Measurements from ENCODE around the gene CCDC136. TPM values are rescaled to one million over a fixed set of nuclear protein-coding genes. Genes with fewer than 3 reads are reported as not detected.

The CCDC136 gene
- total and polyA plus RNA-seq, 2 donors: 18.4 to 27.3 TPM

DNA sequence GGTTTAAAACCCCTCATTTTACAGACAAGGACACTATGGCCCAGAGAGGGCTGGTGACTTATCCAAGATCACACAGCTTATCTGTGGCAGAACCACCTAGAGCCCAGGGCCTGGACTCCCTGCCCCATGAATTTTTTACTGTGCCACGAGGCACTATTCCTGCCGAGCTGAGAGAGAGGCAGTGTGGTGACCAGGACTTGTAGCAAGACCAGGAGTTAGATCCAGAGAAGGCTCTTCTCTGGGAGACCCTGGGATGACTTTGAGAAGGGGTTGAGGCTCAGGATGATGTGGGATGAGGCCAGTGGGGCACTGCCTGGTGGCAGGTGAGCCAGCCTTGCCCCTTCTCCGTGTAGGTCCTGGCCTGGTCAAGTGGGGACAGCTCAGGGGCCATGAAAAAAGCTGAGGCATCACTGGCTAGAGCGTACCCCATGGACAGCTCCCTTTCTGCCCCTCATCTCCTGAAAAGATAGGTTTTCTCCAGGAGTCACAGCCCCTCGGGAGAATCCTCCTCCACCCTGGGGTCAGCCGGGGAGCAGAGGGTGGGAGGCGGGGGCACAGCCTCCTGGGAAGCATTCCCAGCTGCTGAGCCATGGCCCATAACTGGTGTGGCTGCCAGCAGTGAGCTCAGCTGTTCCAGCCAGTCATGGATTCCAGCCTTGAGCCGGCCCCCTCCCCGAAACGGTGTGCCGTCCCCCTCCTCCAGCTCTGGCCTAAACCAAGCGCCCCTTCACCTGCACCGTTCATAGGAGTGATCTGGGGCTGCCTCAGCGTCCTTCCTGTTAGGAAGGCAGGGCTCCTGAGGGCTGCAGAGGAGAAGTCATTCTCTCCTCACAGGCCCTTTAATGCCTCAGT is 44.2 kb downstream of the CCDC136 start:
- Histone ChIP-seq H3K4me3 (ENCODE audit: low read depth, low read length) (no peak overlapping the region), H3K27ac (ENCODE audit: low read depth) (no peak overlapping the region), H3K36me3 (ENCODE audit: insufficient read depth) (no peaks in the 10 kb centered on the region), H3K4me1 (ENCODE audit: insufficient read depth) (no peaks in the 10 kb centered on the region)
- no peak for DNase-seq (ENCODE audit: extremely low spot score)
- 51% methylated on average over 14 of the region's 14 CpGs for WGBS

DNA sequence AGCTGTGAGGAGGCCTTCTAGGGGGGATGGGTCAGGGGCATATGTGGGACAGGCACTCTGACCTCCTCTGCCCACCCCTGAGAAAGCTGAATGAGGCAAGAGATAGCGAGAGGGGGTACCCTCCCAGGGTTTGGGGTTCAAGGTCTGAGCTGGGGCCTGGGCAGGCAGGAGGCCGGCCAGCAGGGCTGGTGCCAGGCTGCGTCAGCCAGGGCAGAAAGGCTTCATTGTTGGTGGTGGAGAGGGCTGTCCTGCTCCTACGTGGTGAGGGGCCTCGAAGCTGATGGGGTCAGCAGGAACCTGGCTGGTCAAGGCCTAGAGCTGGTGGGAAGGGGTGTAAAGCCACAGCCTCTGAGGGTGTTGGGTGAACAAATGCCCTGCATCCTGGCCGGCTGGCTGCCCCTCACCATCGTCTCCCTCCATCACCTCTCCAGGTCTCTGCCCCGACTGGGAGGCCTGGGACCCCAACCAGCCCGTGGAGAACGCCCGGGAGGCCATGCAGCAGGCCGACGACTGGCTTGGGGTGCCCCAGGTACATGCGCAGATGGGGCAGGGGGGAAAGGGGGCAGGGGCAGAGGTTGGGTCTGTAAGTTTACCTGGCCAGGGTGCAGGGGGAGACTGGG is 45.1 kb downstream of the CCDC136 start:
- 85% methylated on average over 14 of the region's 14 CpGs for WGBS
- DNase-seq (ENCODE audit: extremely low spot score): no peak
- no peak overlapping the region for H3K4me3 ChIP-seq (ENCODE audit: low read depth, low read length)
- no peaks in the 10 kb centered on the region for H3K36me3 ChIP-seq (ENCODE audit: insufficient read depth)
- no peak overlapping the region for H3K27ac ChIP-seq (ENCODE audit: low read depth)
- H3K4me1 ChIP-seq (ENCODE audit: insufficient read depth): no peaks in the 10 kb centered on the region

DNA sequence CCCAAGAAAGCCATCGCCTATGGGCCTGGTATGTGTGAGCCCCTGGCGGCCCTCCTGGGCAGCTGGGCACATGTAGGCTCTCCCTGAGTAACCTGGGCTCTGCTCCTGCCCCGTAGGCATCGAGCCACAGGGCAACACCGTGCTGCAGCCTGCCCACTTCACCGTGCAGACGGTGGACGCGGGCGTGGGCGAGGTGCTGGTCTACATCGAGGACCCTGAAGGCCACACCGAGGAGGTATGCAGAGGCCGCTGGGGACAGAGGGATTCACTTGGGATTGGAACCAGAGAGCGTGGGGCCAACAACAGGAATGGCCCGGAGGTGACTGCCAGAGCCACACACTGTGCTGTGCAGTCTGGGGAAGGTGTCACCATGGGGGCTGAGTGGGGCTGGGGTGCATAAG is 45.8 kb downstream of the CCDC136 start:
- Histone ChIP-seq H3K27ac (ENCODE audit: low read depth) (no peak overlapping the region), H3K36me3 (ENCODE audit: insufficient read depth) (no peaks in the 10 kb centered on the region), H3K4me3 (ENCODE audit: low read depth, low read length) (no peak overlapping the region), H3K4me1 (ENCODE audit: insufficient read depth) (no peaks in the 10 kb centered on the region)
- 91% methylated on average over 16 of the region's 16 CpGs for WGBS
- no peak for DNase-seq (ENCODE audit: extremely low spot score)

DNA sequence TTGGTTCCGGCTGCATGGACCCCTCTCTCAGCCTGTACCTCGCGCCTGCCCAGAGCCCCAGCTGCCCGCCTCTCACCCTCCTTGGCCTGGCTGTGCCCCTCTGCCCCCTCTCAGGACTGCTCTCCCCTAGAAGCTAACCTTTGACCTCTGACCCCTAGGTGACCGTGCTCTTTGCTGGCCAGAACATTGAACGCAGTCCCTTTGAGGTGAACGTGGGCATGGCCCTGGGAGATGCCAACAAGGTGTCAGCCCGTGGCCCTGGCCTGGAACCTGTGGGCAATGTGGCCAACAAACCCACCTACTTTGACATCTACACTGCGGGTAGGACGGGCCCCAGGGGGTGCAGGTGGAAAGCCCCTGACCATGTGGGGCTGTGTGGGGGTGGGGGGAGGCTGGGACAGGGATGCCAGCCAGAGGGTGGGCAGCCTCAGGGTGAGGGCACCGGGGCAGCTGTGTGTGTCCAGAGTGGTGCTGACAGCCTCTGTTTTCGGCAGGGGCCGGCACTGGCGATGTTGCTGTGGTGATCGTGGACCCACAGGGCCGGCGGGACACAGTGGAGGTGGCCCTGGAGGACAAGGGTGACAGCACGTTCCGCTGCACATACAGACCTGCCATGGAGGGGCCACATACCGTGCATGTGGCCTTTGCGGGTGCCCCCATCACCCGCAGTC is 46.5 kb downstream of the CCDC136 start:
- Histone ChIP-seq H3K36me3 (ENCODE audit: insufficient read depth) (no peaks in the 10 kb centered on the region), H3K27ac (ENCODE audit: low read depth) (no peak overlapping the region), H3K4me1 (ENCODE audit: insufficient read depth) (no peaks in the 10 kb centered on the region), H3K4me3 (ENCODE audit: low read depth, low read length) (no peak overlapping the region)
- 90% methylated on average over 22 of the region's 22 CpGs for WGBS
- no peak for DNase-seq (ENCODE audit: extremely low spot score)

DNA sequence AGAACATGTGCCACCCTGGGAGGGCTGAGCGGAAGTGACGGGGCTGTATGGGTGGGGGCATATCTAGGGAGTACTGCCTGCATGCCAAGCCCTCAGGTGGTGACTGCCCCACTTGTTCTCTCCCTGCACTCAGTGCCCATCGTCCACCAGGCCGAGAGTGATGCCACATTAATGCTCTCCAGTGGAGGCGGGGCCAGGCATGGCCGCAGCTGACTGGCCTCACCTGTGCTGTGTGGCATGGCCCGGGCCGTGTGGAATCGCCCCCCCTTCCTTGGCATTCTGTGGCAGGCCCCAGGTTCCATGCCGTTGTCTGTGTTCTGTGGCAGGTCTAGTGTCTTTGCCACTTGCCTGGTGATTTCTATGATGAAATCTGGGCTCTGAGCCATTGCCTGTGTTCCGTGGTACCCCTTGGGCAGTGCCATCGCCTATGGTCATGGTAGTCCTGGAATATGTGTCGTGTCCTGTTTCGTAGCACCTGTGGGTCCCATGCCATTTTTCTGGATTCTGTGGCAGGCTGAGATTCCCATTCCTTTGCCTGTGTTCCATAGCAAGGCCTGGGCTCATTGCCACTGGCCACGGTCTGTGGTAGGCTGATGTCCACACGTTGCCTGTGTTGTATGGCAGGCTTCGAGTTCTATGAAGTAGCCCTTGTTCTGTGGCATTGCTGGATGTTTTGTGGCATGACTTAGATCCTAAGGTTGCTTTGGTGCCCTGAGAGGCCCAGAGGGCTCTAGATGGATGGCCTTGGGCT is 47.4 kb downstream of the CCDC136 start:
- H3K4me3 ChIP-seq (ENCODE audit: low read depth, low read length): no peak overlapping the region
- H3K27ac ChIP-seq (ENCODE audit: low read depth): no peak overlapping the region
- no peak for DNase-seq (ENCODE audit: extremely low spot score)
- H3K36me3 ChIP-seq (ENCODE audit: insufficient read depth): no peaks in the 10 kb centered on the region
- WGBS: 85% methylated on average over 17 of the region's 17 CpGs
- no peaks in the 10 kb centered on the region for H3K4me1 ChIP-seq (ENCODE audit: insufficient read depth)

DNA sequence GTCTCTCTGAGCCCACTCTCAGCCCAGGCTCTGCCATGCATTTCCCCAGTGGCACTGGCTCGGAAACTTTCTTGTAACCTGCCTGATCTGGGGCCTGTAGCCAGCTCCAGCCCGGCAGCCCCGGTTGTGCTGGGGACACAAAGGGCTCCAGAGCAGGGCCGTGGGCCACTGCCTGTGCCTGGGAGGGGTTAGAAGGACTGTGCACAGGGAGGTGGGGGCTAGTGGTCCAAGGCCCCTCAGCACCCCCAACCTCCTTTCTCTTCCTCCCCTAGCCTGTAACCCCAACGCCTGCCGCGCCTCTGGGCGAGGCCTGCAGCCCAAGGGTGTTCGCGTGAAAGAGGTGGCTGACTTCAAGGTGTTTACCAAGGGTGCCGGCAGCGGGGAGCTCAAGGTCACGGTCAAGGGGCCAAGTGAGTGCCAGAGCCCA is 48.0 kb downstream of the CCDC136 start:
- WGBS: 86% methylated on average over 13 of the region's 13 CpGs
- Histone ChIP-seq H3K36me3 (ENCODE audit: insufficient read depth) (no peaks in the 10 kb centered on the region), H3K4me3 (ENCODE audit: low read depth, low read length) (no peak overlapping the region), H3K27ac (ENCODE audit: low read depth) (no peak overlapping the region), H3K4me1 (ENCODE audit: insufficient read depth) (no peaks in the 10 kb centered on the region)
- DNase-seq (ENCODE audit: extremely low spot score): no peak

DNA sequence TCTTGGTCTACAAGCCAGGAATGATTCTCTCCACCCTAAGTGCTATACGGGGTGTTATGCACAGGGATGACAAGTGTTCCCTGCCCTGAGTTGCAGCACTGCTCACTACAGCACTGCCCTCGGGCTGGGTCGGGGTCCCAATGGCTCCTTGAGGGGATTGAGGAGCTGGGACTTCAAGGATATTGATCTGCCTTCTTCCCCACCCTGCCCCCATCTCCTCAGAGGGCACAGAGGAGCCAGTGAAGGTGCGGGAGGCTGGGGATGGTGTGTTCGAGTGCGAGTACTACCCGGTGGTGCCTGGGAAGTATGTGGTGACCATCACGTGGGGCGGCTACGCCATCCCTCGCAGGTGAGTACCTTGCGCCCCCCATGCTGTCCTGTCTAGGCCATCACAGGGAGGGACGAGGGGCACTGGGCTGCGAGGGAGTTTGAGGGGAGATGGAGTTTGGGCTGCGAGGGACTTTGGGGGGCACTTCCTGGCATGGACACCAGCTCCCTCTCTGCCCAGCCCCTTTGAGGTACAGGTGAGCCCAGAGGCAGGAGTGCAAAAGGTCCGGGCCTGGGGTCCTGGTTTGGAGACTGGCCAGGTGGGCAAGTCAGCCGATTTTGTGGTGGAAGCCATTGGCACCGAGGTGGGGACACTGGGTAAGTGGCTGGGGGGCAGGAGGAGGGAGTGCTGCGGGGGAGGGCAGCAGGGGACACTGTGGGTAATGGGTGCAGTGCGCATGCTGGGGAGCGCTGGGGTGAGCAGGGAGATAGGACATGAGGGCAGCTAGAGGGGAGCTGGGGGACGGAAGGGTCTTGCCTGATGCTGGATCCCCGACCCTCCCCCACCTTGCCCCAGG is 48.8 kb downstream of the CCDC136 start:
- WGBS: 89% methylated on average over 23 of the region's 23 CpGs
- no peak overlapping the region for H3K4me3 ChIP-seq (ENCODE audit: low read depth, low read length)
- H3K36me3 ChIP-seq (ENCODE audit: insufficient read depth): no peaks in the 10 kb centered on the region
- no peak for DNase-seq (ENCODE audit: extremely low spot score)
- no peaks in the 10 kb centered on the region for H3K4me1 ChIP-seq (ENCODE audit: insufficient read depth)
- no peak overlapping the region for H3K27ac ChIP-seq (ENCODE audit: low read depth)

DNA sequence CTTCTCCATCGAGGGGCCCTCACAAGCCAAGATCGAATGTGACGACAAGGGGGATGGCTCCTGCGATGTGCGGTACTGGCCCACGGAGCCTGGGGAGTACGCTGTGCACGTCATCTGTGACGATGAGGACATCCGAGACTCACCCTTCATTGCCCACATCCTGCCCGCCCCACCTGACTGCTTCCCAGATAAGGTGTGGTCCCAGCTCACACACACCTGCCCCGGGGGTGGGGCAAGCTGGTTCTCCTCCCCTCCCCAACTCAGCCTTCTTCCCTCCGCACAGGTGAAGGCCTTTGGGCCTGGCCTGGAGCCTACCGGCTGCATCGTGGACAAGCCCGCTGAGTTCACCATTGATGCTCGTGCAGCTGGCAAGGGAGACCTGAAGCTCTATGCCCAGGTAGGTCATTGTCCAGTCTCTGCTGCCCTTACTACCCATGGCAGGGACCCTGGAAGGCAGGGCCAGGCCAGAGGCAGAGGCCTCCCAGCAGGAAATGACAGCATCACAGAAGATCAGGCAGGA is 49.5 kb downstream of the CCDC136 start:
- DNase-seq (ENCODE audit: extremely low spot score): no peak
- Histone ChIP-seq H3K36me3 (ENCODE audit: insufficient read depth) (no peaks in the 10 kb centered on the region), H3K4me1 (ENCODE audit: insufficient read depth) (no peaks in the 10 kb centered on the region), H3K4me3 (ENCODE audit: low read depth, low read length) (no peak overlapping the region), H3K27ac (ENCODE audit: low read depth) (no peak overlapping the region)
- WGBS: 87% methylated on average over 17 of the region's 17 CpGs

DNA sequence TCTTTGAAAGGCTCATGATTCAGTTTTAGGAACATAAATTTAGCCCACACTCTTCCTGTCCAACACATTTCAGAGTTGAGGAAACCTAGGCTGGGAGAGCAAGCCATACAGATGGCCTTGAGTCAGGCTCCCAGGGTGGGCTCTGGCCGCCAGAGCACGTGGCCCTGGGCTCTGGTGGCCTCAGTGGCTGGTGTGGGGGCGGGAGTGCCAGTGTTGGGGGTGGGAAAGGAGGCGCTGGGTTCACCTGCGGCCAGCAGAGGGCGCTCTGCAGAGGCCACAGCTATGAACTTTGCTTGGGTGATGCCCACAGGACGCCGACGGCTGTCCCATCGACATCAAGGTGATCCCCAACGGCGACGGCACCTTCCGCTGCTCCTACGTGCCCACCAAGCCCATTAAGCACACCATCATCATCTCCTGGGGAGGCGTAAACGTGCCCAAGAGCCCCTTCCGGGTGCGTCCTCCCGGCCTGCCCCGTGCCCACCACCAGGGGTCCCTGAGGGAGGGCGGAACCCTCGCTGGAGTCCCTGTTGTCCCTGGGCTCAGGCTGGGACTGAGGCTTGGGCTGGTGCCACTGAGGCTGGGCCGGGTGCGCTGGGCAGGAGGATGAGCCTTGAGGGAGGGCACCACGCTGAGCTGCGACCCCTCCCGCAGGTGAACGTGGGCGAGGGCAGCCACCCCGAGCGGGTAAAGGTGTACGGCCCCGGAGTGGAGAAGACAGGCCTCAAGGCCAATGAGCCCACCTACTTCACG is 50.3 kb downstream of the CCDC136 start:
- 59% methylated on average over 35 of the region's 35 CpGs for WGBS
- Histone ChIP-seq H3K4me1 (ENCODE audit: insufficient read depth) (no peaks in the 10 kb centered on the region), H3K36me3 (ENCODE audit: insufficient read depth) (no peaks in the 10 kb centered on the region)

DNA sequence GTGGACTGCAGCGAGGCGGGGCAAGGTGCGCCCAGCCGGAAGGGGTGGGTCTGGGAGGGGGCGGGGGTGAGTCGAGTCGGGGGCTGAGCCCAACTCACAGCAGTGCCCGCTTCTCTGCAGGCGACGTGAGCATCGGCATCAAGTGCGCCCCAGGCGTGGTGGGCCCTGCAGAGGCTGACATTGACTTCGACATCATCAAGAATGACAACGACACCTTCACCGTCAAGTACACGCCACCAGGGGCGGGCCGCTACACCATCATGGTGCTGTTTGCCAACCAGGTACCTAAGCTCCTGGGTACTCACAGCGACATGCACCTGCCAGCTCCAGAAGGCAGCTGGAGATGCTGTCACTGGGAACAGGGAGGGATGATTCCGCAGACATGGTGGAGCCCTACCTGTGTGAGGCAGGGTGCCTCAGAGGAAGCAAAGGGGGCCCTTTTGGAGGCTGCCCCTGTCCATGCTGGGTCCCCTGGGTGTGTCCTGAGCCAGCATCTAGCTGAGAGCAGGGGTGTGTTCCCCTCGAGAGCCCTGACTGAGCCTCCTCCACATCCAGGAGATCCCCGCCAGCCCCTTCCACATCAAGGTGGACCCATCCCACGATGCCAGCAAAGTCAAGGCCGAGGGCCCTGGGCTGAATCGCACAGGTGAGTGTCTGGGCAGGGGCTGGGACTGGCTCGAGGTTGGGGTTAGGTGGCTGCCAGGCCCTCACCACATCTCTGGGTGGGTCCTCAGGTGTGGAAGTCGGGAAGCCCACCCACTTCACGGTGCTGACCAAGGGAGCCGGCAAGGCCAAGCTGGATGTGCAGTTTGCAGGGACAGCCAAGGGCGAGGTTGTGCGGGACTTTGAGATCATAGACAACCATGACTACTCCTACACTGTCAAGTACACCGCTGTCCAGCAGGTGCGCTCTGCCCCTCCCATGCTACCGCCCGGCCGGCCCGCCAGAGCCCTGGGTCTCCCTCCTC is 51.2 kb downstream of the CCDC136 start:
- Histone ChIP-seq H3K4me1 (ENCODE audit: insufficient read depth) (no peaks in the 10 kb centered on the region), H3K27ac (ENCODE audit: low read depth) (no peak overlapping the region), H3K4me3 (ENCODE audit: low read depth, low read length) (no peak overlapping the region), H3K36me3 (ENCODE audit: insufficient read depth) (no peaks in the 10 kb centered on the region)
- DNase-seq (ENCODE audit: extremely low spot score): no peak
- 93% methylated on average over 38 of the region's 38 CpGs for WGBS

More for the DNA sequence above, 50.3 kb downstream of the CCDC136 start:
- no peak for DNase-seq (ENCODE audit: extremely low spot score)
- H3K27ac ChIP-seq (ENCODE audit: low read depth): no peak overlapping the region
- H3K4me3 ChIP-seq (ENCODE audit: low read depth, low read length): no peak overlapping the region

DNA sequence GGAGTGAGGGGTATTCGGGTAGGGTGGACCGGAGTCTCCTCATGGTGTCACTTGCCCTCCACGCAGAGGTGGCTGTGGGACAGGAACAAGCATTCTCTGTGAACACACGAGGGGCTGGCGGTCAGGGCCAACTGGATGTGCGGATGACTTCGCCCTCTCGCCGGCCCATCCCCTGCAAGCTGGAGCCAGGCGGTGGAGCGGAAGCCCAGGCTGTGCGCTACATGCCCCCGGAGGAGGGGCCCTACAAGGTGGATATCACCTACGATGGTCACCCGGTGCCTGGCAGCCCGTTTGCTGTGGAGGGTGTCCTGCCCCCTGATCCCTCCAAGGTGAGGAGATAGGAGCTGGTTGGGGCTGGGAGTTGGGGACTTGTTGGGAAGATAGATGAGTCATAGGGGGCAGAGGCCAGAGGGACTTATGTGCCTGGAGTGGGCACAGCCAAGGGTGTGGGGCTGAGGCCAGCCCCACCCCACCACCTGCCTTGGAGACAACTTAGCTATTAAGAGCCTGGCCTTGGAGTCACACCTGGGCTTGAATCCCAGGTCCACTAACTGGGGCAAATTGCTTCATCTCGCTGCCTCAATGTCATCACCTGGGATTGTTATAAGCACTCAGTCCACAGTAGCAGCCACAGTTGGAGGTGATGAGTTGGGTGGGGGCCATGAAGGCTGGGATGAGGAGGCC is 52.3 kb downstream of the CCDC136 start:
- no peak for DNase-seq (ENCODE audit: extremely low spot score)
- H3K4me1 ChIP-seq (ENCODE audit: insufficient read depth): no peaks in the 10 kb centered on the region
- no peak overlapping the region for H3K27ac ChIP-seq (ENCODE audit: low read depth)
- H3K4me3 ChIP-seq (ENCODE audit: low read depth, low read length): no peak overlapping the region
- H3K36me3 ChIP-seq (ENCODE audit: insufficient read depth): no peaks in the 10 kb centered on the region
- WGBS: 89% methylated on average over 17 of the region's 17 CpGs
